HG03432 (cell line): Measurements from ENCODE around the gene IMMP2L.

Experiments used
- ATAC-seq: cut with Tn5 transposase; IDR thresholded peaks from one replicate; pipeline ENCODE4 v1.9.1; 2021; ENCODE audit warnings: mild to moderate bottlenecking, moderate library complexity; ENCODE audit not compliant: unreplicated experiment

IMMP2L gene

GRCh38 chr7:111560773-111561653, 1.3 kb downstream of the IMMP2L start:
- no peak for ATAC-seq

GRCh38 chr7:111558991-111559390, 3.3 kb downstream of the IMMP2L start:
- peak; percentile 59 for ATAC-seq

GRCh38 chr7:111556977-111557376, 5.3 kb downstream of the IMMP2L start:
- ATAC-seq = no peak

GRCh38 chr7:111554086-111554485, 8.2 kb downstream of the IMMP2L start:
- no peak for ATAC-seq

- no peak for ATAC-seq
Observed at GRCh38 chr7:111541067-111541466, 21.2 kb downstream of the IMMP2L start.

- no peak for ATAC-seq
Observed at GRCh38 chr7:111540199-111540815, 22.0 kb downstream of the IMMP2L start.

- ATAC-seq = no peak
Observed at GRCh38 chr7:111537134-111537533, 25.2 kb downstream of the IMMP2L start.

GRCh38 chr7:111535142-111535870, 27.0 kb downstream of the IMMP2L start:
- no peak for ATAC-seq

GRCh38 chr7:111532625-111533024, 29.7 kb downstream of the IMMP2L start:
- no peak for ATAC-seq

- ATAC-seq = no peak
Observed at GRCh38 chr7:111531993-111532392, 30.3 kb downstream of the IMMP2L start.

GRCh38 chr7:111530356-111530668, 32.0 kb downstream of the IMMP2L start:
- no peak for ATAC-seq

- no peak for ATAC-seq
Observed at GRCh38 chr7:111529507-111530355, 32.6 kb downstream of the IMMP2L start.

- peak; percentile 55 for ATAC-seq
Observed at GRCh38 chr7:111528331-111528730, 34.0 kb downstream of the IMMP2L start.

GRCh38 chr7:111527545-111527944, 34.7 kb downstream of the IMMP2L start:
- peak; percentile 88 for ATAC-seq

- no peak for ATAC-seq
Observed at GRCh38 chr7:111525100-111525499, 37.2 kb downstream of the IMMP2L start.

- ATAC-seq = no peak
Observed at GRCh38 chr7:111521660-111522059, 40.6 kb downstream of the IMMP2L start.

- ATAC-seq = no peak
Observed at GRCh38 chr7:111518264-111518663, 44.0 kb downstream of the IMMP2L start.

- ATAC-seq = no peak
Observed at GRCh38 chr7:111517549-111517951, 44.7 kb downstream of the IMMP2L start.

GRCh38 chr7:111516612-111517011, 45.7 kb downstream of the IMMP2L start:
- no peak for ATAC-seq

- ATAC-seq = no peak
Observed at GRCh38 chr7:111513566-111513965, 48.7 kb downstream of the IMMP2L start.

- ATAC-seq = no peak
Observed at GRCh38 chr7:111511845-111512244, 50.4 kb downstream of the IMMP2L start.
